Right atrium auricular region (tissue), 2 donors: ENCODE data around the gene SLC26A1. TPM values are rescaled to one million over a fixed set of nuclear protein-coding genes. Genes with fewer than 3 reads are reported as not detected.

Experiments used
- DNase-seq: peaks from one replicate; pipeline ENCODE4 v3.0.0-alpha.2; 2019; ENCODE audit warnings: low spot score
- H3K27ac ChIP-seq, 2 donors: fragments of 200-600 bp; sonication (generic); 1 replicate in 1 of 2; 2 replicates in 1 of 2; pipeline ENCODE4 v1.5.1; 2016 to 2019
- H3K27me3 ChIP-seq, 2 donors: fragments of 200-600 bp; sonication (generic); one replicate each; pipeline versions ENCODE4 v1.5.1 to v1.6.0; 2017 to 2019
- H3K36me3 ChIP-seq: fragments of 200-600 bp; sonication (generic); one replicate; pipeline ENCODE4 v1.5.1; 2016
- H3K4me1 ChIP-seq, 2 donors: fragments of 200-600 bp; sonication (generic); one replicate each; pipeline versions ENCODE4 v1.5.1 to v1.6.0; 2017 to 2019
- H3K4me3 ChIP-seq, 2 donors: fragments of 200-600 bp; sonication (generic); 1 replicate in 1 of 2; 2 replicates in 1 of 2; pipeline ENCODE4 v1.5.1; 2017 to 2019; ENCODE audit warnings: mild to moderate bottlenecking in 1 of 2, moderate library complexity in 1 of 2
- H3K9me3 ChIP-seq, 2 donors: fragments of 200-600 bp; sonication (generic); one replicate each; pipeline ENCODE4 v1.5.1; 2019
- total RNA-seq, 2 donors: library from RNA; depleted of rRNA; stranded (reverse); fragments of >200 nt; gene quantifications; one replicate each; pipeline ENCODE4 v1.1.0, GENCODE V29; 2016
- TF ChIP-seq, protein P1 (sequence below), 2 donors: fragments of 200-600 bp; sonication (generic); IDR thresholded peaks; one replicate each; pipeline ENCODE4 v1.5.1; 2019; ENCODE audit warnings: antibody characterized with exemption in 2 of 2

Gene SLC26A1
- total RNA-seq, 2 donors from 2014 or later = not detected

DNA sequence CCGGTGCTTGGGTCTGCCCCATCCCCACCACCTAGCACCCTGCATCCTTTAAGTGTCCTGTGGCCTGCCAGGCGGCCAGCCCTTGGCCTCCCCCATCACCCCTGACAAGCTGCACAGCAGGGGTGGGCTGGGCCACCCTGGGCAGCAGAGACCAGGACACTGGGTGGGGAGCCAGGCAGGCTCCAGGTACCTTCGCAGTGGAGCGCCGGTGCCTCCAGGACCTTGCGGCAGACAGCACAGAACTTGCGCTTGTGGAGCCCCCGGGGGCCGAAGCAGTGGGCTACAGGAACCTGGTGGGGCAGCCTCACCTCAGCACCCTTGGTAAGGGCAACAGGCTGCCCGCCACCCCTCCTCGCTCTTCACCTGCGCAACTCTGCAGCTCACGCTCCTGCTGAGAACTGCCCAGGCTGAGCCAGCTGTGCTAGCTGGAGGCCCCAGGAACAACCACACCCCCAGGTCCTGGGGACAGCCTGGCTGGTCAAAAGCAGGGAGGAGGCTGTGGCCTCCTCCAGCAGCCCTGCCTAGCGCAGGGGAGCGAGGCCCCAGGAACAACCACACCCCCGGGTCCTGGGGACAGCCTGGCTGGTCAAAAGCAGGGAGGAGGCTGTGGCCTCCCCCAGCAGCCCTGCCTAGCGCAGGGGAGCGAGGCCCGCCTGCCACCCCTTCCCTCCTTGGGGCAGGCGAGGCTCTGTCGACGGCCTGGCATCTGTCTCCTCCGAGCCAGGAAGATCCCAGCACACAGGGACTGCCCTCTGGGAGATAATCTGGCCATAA, 24.4 kb downstream of the SLC26A1 start:
- TF ChIP-seq, protein P1, sequence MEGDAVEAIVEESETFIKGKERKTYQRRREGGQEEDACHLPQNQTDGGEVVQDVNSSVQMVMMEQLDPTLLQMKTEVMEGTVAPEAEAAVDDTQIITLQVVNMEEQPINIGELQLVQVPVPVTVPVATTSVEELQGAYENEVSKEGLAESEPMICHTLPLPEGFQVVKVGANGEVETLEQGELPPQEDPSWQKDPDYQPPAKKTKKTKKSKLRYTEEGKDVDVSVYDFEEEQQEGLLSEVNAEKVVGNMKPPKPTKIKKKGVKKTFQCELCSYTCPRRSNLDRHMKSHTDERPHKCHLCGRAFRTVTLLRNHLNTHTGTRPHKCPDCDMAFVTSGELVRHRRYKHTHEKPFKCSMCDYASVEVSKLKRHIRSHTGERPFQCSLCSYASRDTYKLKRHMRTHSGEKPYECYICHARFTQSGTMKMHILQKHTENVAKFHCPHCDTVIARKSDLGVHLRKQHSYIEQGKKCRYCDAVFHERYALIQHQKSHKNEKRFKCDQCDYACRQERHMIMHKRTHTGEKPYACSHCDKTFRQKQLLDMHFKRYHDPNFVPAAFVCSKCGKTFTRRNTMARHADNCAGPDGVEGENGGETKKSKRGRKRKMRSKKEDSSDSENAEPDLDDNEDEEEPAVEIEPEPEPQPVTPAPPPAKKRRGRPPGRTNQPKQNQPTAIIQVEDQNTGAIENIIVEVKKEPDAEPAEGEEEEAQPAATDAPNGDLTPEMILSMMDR (IDR thresholded peaks at IDR 0.05) = no peak
- Histone ChIP-seq H3K4me3 (no peak overlapping the region), H3K27ac (no peak overlapping the region), H3K27me3 (no peaks in the 10 kb centered on the region), H3K4me1 (peaks cover 0 to 34% of the 10 kb centered on the region in 2 donors), H3K9me3 (no peaks in the 10 kb centered on the region), H3K36me3 (no peaks in the 10 kb centered on the region)
- DNase-seq = no peak

DNA sequence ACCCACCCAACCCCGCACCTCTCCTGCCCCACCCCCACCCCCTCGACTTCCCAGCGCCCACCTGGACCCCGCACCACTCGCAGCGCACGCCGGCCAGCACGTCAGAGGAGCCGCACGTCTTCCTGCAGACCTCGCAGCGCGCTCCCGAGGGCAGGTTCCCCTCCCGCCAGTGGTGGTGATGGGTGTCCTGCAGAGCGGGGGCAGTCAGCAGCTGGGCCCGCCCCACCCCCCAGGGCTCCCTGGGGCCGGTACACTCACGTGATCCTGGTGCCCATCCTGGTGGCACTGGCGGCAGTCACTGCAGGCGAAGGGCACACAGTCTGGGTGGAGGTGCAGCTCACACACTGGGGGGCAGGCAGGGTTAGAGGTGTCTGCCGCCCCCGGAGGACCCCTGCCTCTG, 25.0 kb downstream of the SLC26A1 start:
- no peak overlapping the region for H3K27ac ChIP-seq
- H3K9me3 ChIP-seq = no peaks in the 10 kb centered on the region
- H3K4me3 ChIP-seq = peak overlapping the region in 1 of 2 donors; percentile 21
- no peaks in the 10 kb centered on the region for H3K36me3 ChIP-seq
- H3K4me1 ChIP-seq = peaks cover 0 to 32% of the 10 kb centered on the region in 2 donors
- no peak for DNase-seq
- TF ChIP-seq, protein P1 (IDR thresholded peaks at IDR 0.05) = no peak
- H3K27me3 ChIP-seq = no peaks in the 10 kb centered on the region

DNA sequence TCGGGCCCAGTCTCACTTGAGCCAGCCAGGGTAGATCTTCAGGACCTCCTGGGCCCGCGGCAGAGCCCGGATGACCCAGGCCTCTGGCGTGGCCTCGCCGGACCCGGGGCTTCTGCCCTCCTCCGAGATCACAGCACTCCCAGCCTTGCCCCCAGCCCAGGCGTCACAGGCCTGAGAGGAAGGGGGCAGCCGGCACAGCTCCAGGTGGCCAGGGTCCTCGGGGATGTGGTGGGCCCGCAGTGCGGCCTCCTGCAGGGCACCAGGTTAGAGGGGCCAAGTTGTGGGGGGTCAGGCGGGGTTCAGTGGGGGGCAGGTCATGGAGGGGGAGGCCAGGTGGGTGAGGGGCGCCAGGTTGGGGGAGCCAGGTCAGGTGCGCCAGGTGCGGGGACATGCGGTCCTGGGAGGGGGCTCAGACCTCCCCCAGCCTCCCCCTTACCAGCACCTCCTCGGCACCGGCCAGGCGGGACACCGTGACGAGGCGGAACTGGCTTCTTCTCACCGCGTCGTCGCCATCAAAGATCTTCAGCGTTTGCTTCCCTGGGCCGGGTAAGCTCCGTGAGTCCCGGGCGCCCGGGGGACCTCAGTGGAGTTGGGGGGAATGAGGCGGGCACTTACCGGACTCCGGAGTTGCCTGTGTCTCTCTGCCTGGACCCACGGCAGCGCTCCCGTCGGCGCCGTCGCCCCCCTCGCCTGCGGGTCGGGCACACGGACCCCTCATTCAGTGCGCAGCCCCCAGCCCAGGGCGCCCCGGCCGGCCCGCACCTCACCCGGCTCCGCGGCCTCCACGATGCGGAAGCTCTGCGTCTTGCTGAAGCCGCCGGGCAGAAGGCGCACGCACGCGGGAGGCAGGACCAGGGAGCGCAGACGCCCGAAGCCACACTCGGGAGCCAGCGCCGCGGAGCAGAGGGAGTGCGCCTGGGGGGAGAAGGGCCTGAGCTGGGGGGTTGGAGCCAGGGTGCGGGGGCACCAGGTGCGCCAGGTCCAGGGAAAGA, 25.8 kb downstream of the SLC26A1 start:
- no peak for DNase-seq
- H3K27me3 ChIP-seq = no peaks in the 10 kb centered on the region
- TF ChIP-seq, protein P1 (IDR thresholded peaks at IDR 0.05) = no peak
- peak overlapping the region in 1 of 2 donors; percentile 21 for H3K4me3 ChIP-seq
- peaks cover 4% of the 10 kb centered on the region for H3K36me3 ChIP-seq
- no peaks in the 10 kb centered on the region for H3K9me3 ChIP-seq
- no peak overlapping the region for H3K27ac ChIP-seq
- peaks cover 0 to 26% of the 10 kb centered on the region in 2 donors for H3K4me1 ChIP-seq

DNA sequence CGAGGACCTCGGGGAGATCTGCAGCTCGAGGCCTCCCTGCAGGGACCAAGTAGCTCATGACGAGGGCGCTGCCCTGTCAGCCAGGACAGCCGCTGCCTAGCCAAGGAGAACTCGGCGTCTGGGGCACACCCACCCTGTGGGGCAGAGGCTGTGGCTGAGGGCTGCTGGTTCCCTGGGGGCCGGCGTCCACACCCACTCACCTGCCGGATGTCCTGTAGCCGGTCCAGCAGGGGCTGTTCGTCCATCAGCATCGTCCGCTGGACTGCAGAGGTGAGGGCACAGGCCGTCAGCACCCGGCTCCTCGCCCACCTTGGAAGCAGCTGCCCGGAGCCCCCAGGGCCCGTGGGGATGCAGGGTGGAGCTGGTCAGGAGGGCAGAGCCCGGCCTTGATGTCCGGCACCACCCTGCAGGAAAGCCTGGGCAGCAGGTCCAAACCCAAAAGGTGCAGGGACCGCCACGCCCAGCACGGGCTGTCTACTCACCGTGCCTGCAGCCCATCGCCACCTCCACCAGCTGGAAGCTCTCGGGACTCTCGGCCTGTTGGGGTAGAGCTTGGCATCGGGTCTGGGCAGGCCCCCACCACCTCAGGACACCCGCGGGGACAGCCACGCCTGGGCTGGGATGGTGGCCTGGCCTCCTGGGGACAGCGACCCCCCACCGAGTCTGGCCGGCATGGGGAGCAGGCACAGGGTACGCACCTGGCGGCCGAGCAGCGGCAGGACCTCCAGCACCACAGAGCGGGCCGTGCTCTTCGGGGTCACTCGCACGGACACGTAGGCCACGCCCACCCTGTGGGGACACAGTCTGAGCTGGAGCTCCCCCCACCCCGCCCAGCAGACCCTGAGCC, 26.7 kb downstream of the SLC26A1 start:
- H3K4me3 ChIP-seq = no peak overlapping the region
- no peaks in the 10 kb centered on the region for H3K9me3 ChIP-seq
- no peaks in the 10 kb centered on the region for H3K27me3 ChIP-seq
- no peak for DNase-seq
- H3K27ac ChIP-seq = no peak overlapping the region
- H3K4me1 ChIP-seq = peaks cover 0 to 17% of the 10 kb centered on the region in 2 donors
- TF ChIP-seq, protein P1 (IDR thresholded peaks at IDR 0.05) = no peak
- peaks cover 9% of the 10 kb centered on the region for H3K36me3 ChIP-seq

DNA sequence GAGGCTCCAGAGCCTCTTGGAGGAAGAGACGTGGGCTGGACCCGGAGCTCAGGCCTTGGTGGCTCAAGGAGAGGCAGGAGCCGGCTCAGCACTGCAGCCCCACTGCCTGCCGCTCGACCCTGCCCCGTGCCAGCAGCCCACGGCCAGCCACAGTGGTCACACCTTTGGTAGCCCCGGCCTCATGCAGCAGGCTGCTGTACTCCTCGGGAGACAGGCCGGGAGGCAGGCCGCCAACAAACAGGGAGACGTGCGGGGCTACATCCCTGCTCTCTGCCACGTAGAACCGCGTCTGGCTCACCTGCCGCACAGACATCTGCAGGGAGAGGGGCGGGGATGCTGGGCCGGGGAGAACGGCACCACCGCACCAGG, 27.5 kb downstream of the SLC26A1 start:
- no peaks in the 10 kb centered on the region for H3K27me3 ChIP-seq
- H3K4me1 ChIP-seq = peaks cover 0 to 14% of the 10 kb centered on the region in 2 donors
- H3K9me3 ChIP-seq = no peaks in the 10 kb centered on the region
- H3K27ac ChIP-seq = no peak overlapping the region
- no peak overlapping the region for H3K4me3 ChIP-seq
- TF ChIP-seq, protein P1 (IDR thresholded peaks at IDR 0.05) = no peak
- no peak for DNase-seq
- peaks cover 9% of the 10 kb centered on the region for H3K36me3 ChIP-seq
